Medulla oblongata (tissue), 1 donor: Measurements from ENCODE around the gene PARVG.

Experiments
- DNase-seq: peaks from one replicate; pipeline ENCODE4 v3.0.0-alpha.2; 2015; ENCODE audit errors: extremely low spot score

PARVG gene

GRCh38 chr22:44180706-44181032, at the start of gene PARVG:
PARVG (plus strand) TSS chr22:44180925; CDS start chr22:44183330, 2,405 bp downstream.
- DNase-seq: peak; percentile 54

GRCh38 chr22:44131412-44131811, 49.3 kb upstream of the PARVG start:
- no peak for DNase-seq

GRCh38 chr22:44131989-44132685, 48.6 kb upstream of the PARVG start:
- no peak for DNase-seq

- no peak for DNase-seq
Measured at GRCh38 chr22:44132724-44133123, 48.0 kb upstream of the PARVG start.

- DNase-seq: no peak
Measured at GRCh38 chr22:44133161-44133560, 47.6 kb upstream of the PARVG start.

GRCh38 chr22:44133901-44134571, 46.7 kb upstream of the PARVG start:
- peak; percentile 83 for DNase-seq

GRCh38 chr22:44136112-44136511, 44.6 kb upstream of the PARVG start:
- DNase-seq: no peak

- no peak for DNase-seq
Measured at GRCh38 chr22:44136786-44137185, 43.9 kb upstream of the PARVG start.

GRCh38 chr22:44137415-44137814, 43.3 kb upstream of the PARVG start:
- DNase-seq: no peak

- DNase-seq: no peak
Measured at GRCh38 chr22:44139773-44140172, 41.0 kb upstream of the PARVG start.

- DNase-seq: no peak
Measured at GRCh38 chr22:44142421-44143104, 38.2 kb upstream of the PARVG start.

GRCh38 chr22:44143105-44143474, 37.6 kb upstream of the PARVG start:
- no peak for DNase-seq

- no peak for DNase-seq
Measured at GRCh38 chr22:44143579-44143978, 37.1 kb upstream of the PARVG start.

GRCh38 chr22:44144046-44144569, 36.6 kb upstream of the PARVG start:
- DNase-seq: no peak

GRCh38 chr22:44145544-44145943, 35.2 kb upstream of the PARVG start:
- DNase-seq: no peak

- DNase-seq: no peak
Measured at GRCh38 chr22:44146088-44146861, 34.5 kb upstream of the PARVG start.

GRCh38 chr22:44147008-44147645, 33.6 kb upstream of the PARVG start:
- no peak for DNase-seq

GRCh38 chr22:44147821-44148574, 32.7 kb upstream of the PARVG start:
- no peak for DNase-seq

- no peak for DNase-seq
Measured at GRCh38 chr22:44151676-44152075, 29.0 kb upstream of the PARVG start.

GRCh38 chr22:44153710-44154109, 27.0 kb upstream of the PARVG start:
- DNase-seq: no peak

GRCh38 chr22:44154436-44154942, 26.2 kb upstream of the PARVG start:
- no peak for DNase-seq
